Activated T-cell treated with anti-CD3 and anti-CD28 coated beads for 48 hours (primary cell): Measurements from ENCODE around the gene KRT13.

Source experiments
- DNase-seq: peaks from one replicate; pipeline ENCODE4 v3.0.0-alpha.2; 2020; ENCODE audit warnings: low read depth

KRT13 gene

DNA sequence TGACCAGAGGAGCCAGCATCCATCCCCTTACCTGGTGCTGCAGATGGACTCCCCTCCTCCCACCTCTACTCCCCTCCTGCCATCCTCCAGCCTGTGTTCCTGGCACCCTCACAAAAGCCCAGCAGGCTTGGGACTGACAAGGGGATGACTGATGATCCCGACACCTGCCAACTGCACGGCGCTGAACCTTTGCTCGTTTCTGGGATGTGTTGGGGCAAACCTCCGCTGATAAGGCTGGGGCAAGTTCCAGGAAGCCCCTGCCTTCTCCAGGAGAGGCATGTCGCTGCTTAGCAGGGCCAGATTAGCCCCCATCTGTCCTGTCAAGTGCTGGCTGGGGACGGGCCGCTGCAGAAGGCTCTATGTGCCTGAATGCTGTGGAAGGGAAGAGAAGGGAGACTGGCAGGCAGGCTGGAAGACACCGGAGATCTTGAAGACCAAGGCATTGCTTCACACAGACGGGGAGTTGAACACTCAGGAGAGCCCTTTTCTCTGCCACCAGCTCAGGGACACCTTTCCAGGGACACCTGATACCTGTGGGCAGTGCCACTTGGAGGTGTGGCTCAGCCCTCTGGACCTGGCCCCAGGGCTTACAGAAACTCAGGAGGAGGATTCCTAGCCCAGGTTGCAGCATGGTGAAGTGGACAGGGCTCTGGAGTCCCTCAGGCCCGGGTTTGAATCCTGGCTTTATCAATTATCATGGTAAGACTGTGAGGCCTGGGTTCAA, 14.3 kb upstream of the KRT13 start:
- DNase-seq: no peak

DNA sequence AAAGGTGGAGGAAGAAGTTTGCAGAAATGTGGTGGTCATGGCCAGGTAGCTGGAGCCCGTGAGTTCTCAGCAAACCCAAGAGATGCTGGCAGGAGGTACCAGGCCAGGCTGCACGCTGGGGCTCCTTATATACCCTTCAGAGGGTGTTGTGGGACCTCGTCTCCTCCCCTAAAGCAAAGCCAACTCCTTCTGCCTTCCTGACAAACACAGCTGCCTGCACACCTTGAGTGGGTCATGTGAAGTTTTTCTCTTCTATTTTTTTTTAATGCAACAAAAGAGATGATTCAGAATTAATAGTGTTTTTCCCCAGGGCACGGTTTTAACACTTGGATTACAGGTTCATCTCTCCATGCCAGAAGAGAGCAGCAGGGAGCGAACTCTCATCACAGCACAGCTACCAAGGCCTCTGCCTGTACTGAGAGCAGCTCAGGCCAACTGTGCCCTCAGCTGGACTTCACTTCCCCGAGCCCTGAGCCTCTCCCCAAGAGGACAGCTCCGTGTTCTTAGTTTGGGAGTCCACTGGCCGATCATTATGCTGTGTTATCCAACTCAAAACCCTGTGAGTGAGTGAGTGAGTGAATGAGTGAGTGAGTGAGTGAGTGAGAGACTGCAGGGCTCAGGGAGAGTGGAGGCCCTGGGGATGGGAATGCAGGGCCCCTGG, 13.5 kb upstream of the KRT13 start, which contains the start of gene KRT15:
Gene KRT15 (minus strand): TSS at position 102 of the 661 bp plus-strand sequence. CDS start 63 bp downstream, at position 39.
- DNase-seq: no peak

DNA sequence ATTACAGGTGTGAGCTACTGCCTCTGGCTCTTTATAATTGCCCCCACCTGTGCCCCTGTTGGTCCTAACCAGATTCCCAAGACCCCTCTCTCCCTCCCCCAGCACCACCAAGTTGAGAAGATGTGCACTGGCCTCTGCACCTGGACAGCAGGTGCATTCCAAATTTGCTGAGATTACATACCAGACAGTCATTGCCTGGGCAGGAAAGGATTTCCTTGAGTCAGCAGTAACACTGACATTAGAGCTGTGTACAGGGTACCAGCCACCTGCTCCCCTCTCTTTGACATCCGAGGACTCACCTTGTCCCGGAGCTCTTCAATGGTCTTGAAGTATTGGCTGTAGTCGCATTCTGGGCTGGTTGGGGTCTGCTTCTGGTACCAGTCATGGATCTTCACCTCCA, 12.6 kb upstream of the KRT13 start:
- DNase-seq: no peak

DNA sequence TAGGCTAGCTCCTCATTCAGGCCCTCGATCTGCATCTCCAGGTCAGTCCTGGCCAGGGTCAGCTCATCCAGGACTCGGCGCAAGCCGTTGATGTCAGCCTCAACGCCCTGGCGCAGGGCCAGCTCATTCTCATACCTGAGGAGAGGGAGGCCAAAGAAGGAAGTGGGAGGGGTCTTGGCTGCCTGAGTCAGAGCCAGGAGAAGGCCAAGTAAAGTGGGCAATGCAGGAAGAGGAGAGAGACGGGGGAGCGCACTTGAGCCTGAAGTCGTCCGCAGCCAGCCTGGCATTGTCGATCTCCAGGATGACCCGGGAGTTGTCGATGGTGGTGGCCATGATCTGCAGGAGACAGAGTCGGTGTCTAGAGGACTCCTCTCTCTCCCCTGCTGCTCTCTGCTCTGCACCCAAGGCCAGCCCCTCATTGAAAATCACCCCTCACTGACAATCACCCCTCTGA, 11.4 kb upstream of the KRT13 start:
- DNase-seq: no peak

DNA sequence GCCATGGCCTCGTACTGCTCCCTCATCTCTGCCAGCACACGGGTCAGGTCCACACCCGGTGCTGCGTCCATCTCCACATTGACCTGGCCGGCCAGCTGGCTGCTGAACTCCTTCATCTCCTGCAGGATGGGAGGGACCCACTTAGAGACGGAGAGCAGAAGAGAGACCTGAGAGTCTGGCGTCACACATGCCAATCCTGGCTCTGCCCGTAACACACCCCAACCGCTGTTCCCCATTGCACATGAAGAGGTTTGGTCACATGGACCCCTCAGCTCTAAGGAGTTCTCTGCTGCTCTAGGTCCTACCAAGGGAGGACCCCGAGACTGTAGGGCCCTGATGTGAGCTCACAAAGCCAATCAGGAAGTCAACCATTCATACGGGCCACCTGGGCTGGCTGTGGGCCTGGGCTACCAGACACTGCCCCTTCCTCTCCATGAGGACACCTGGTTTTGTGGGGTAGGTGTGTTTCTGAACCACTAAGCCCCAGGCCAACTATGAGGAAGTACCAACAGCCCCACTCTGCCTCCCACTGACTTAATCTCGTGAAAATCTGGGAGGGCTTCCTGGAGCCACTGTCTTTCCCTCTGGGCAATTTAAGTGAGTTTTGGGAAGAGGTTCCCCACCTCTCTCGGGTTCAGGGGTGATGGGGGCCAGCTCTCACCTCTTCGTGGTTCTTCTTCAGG, 10.9 kb upstream of the KRT13 start:
- no peak for DNase-seq

DNA sequence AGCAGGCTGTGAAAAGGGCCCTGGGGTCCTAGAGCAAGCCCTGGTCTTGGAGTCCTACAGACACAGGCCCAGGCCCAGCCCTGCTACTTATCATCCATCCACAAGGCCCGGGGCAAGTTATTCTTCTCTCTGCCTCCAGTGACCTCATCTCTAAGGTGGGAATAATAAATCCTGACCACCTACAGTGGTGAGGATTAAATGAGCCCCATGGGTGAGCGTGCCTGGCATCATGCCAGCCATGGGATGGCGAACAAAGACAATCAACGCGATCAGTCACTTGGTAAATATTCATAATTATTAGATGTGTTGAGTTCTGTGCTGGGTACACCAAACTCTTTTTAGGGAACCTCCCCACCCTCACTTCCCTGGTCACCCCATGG, 7.7 kb upstream of the KRT13 start:
- DNase-seq: no peak

DNA sequence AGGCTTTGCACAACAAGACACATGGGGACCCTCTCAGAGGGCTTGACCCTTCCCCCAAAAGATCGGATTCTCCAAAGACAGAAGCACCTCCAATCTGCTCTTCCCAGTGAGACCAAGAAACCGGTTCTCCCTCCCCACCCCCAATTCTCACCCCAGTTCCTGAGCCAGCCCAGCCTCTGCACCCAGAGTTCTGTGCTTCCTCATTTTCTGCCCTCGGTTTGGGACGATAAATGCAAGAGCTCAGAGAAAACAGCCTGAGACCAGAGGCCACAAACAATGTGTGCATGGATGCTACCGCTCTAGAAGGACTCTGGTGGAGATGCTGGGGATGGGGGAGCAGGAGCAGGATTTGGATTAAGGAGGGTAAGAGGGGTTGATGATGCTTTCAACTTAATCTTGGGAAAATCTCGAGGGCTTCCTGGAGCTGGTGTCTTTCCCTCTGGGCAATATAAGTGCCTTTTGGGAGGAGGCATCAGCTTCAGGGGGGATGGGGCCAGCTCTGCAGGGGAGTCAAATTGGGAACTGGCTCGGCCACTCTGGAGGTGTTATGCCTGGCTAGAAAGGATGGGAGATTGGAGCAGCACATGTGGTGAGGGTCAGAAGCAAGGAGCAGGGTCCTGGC, 7.2 kb upstream of the KRT13 start:
- no peak for DNase-seq

DNA sequence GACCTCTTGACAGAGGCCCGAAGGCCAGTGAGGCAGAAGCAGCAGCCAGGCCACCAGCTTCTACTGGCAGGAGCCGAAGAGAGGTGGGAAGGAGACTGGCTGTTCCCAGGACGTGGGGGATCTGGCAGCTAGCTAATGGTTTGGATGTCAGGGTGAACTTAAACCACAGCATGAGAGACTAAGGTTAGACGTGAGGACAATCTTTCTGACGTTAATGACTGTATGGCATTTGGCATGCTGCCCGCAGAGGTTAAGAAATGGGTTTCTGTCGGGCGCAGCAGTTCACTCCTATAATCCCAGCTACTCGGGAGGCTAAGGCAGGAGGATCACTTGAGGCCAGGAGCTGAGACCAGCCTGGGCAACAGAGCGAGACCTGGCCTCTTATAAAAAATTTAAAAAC, 6.3 kb upstream of the KRT13 start:
- DNase-seq: no peak

DNA sequence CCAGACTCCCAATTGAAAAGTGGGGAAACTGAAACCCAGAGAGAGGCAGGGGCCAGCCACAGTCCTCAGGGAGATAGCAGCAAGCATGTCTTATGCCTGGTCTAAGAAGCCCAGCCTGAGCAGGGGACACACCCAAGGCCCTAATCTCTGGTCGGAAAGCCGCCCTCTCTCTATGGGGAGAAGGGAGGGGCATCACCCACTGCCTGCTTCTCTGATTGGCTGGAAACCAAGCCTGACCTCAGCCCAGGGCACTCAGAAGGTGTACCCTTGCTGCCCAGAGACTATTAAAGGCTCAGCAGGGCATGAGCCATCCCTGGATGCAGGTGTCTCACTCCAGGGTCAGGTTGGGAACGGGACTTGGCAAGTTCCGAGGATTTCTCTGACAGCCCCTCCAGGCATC, 5.7 kb upstream of the KRT13 start:
- no peak for DNase-seq

DNA sequence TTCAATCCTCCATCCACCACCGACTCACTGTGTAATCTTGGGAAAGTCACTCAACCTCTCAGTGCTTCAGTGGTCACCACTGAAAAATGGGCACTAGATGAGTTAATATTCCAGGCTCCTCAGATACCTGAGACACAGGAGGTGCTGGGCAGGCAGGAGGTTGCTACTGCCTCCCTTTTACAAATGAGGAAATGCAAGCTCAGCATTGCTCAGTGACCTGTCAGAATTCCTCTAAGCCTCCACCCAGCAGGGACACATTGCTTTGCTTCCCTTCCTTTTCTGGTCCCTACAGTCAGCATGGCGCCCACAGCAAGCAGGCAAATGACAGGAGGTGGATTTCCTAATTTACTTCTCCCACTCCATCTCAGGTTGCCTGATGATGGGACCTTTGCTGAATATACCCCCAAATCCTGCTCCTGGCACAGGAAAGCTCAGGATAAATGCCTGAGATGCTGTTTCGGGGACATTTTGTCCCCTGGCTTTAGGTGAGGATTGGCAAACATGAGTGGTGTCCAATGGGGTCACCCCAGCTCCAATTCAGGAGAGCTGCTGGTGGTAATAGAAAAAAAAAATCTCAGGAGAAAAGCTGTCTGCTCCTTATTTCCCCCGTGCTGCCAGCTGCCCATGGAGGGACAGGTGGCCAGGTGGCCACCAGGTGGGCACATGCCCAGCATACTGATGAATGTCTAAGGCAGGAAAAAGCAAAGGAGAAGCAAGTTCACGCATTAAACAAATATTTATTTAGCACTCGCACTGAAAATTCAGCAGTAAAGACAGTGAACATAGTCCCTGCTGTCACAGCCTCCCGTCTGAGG, 5.0 kb upstream of the KRT13 start:
- DNase-seq: no peak

DNA sequence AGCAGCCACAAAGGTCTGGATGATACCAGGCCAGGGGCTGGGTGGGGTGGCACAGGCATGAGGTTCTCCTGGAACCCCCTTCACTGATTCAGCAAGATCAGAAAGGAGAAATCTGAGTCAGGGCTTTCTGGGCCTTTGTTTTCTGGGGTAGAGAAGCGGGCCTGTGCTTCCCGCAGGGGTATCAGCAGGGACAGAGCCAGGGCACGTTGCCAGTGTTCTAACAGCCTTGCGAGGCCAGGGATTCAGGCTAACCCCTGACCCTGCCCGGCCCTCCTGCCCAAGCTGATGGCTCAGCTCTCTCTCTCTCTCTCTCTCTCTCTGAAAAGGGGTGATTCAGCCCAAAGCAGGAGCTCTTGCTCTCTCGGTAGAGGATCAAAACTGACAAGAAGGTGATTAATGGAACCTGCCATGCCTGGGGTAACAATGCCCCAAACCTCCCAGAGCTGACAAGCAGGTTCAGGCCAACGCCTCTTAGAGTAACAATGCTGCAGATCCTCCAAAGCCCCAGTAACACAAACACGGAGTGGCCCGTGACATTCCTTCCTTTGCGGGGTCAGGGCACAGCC, 2.0 kb upstream of the KRT13 start:
- DNase-seq: no peak

DNA sequence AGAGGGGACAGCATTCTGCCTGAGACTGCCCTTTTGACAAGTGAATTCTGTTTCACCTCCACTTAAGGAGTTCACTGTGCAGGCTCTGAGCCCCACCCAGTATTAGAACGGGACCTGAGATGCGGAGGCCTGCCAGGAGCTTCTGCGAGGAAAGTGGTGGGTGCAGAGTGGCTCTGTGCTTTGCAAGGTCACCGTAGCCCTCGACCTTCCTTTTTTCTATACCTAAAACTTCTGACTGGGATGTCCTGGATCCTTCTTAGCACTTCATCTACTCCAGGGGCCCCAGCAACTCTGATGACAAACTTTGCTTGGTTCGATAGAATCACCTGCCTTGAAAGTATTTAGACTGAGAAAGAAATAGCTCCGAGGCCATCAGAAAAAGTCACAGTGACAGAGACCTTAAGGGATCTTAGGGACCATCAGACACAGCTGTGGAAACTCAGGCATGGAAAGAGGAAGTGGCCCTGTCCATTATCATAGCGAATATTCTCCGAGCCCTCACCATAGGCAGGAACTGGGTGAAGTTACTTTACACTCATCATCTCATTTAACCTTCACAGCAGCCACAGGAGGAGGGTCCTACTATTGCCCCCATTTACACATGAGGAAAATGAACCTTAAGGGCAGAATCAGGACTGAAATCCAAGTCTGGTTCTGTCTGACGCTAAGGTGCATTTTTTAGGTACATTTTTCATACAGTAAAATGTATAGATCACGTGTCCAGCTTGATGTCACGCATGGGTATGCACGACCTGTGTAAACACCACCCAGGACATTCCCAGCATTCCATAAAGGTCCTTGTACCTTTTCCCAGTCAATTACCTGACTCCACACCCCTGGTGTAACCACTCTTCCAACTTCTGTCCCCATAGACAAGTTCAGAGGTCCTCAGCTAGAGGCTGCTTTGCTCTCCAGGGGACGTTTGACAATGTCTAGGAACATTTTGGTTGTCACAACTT, 676 bp upstream of the KRT13 start:
- DNase-seq: no peak

DNA sequence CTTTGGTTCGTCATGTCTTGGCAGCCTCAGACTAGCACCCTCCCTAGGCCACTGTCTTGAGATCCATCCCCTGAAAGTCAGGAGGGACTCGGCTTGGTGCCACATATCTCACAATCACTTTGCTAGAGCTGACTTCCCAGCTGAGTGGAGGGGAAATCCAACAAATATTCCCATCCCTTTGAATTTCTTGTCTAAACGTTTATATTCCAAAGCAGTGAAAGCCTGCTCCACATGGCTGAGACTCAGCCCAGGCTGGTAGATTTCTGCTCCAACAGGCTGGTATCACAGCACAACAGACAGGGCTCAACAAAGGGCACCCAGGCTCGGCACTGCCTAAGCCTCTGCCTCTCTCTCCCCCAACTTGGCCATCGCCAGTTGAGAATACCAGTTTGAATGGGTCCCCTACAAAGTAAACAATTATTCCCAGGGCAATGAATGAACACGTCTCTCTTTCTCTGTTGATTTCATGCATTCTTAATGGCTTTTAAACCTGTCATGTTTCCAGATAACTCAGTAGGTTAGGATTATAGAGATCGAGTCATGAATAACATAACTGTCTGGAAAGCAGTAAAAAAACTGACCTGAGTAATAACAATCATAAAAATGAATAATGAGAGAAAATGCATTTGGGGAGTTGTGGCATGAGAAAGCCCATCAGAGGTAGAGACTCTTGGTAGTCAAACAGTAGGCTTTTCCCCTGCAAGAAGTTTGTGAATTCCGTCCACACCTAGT, 1.0 kb downstream of the KRT13 start:
- no peak for DNase-seq

DNA sequence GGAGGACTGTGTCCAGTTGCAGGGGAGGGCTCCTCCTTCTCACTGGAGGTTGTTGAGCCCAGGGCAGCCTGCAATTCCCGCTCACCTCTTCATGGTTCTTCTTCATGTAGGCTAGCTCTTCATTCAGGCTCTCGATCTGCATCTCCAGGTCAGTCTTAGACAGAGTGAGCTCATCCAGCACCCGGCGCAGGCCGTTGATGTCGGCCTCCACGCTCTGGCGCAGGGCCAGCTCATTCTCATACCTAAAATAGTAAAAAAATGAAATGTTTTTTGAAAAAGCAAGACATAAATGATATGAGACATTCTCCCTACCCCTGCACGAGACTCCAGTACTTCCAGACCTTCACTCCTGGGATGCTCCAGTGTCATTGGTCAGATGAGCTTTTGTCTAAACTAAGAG, 2.2 kb downstream of the KRT13 start:
- no peak for DNase-seq

DNA sequence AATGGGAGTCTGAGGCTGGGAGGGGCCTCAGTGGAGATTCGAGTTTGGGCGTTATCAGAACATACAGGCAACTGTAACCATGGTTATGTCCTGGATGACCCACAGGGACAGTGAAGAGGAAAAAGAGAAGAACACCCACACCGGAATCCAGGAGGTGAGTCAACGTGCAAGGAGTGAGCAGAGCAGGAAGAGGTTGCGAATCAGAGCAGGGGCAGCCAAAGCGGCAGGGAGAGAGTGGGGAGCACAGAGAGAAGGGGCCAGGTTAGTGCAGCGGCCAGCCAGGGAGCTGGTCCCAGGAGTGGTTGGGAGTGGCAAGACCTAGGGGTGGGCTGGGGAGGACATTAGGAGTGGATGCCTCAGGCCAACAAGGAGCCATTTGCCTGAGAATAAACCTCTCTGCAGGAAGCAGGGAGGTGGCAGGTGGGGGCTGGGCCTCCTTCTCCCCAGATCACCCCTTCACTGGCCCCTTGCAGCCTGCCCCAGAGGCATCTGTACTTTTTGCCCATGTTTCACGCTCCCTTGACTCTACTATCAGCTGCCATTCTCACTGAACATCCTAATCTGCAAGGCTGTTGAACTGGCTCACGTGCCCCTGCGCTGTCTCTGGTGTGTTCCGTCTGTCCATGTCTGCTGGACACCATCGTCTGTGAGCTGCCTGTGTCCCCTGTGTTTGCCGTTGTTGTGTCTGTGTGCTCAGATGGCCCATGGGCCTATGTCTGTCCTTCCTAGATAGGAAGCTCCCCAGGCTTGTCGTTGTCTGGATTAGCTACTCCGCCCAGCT, 5.1 kb downstream of the KRT13 start:
- DNase-seq: no peak

DNA sequence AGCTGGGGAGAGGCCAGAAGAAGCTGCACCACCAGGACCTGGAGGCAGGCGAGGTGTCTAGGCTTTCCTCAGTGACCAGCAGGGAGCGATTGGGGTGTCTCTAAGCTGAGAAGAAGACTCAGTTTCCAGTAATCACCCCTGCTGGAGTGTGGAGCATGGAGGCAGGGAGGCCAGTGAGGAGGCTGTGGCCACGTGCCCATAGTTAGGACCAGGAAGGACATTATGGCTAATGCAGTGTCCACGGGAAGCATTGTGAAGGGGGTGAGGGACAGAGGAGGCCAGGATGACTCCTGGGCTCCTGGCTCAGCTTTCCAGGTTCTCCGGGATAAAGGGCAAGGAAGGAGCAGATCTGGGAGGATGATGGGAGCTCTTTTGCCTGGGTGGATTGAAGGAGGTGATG, 5.7 kb downstream of the KRT13 start:
- no peak for DNase-seq

DNA sequence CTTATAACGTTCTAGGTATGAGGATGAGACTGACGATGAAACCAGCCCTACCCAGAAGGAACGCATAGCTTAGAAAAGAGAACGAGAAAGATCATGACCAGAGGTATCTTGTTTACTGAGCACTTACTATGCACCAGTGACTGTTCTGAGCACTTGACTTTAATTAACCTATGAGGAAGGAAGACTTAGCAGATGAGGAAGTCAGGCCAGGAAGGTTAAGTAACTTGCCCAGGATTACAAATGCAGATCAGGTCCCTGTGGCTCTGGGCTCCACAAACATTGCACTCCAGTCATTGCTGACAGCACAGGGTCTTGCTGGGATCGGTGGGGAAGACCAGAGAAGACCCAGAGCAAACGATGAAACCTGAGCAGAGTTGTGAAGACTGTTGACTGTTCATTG, 7.1 kb downstream of the KRT13 start:
- no peak for DNase-seq

DNA sequence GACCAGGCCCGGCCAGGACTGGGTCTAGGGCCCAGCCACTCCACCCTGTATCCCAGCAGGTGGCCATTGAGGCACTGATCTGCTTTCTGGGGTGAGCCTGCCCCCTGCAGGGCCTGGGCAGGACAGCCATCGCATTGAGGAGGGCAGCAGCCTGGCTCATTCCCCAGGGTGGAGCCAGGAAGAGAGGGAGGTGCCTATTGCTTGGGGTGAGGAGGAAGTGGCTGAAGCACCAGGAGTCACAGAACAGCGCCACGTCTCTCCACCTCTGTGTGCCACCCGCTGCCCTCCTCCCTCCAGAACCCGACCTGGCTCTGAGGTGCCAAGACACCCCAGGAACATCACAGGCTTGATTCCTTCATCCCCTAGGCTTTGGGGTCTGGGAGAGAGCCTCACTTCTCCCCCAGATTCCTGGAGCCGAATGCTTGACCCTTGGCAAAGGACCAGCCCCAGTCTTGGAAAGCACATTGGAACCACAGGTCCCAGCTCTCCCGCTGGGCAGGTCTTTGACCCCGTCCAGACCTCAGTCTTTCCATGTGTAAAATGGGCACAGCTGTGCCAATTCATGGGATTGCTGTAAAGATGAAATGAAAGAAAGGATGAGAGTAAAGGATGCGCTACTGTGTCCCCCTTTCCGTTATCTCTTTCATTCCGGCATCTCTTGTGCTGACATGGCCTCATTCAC, 8.5 kb downstream of the KRT13 start:
- DNase-seq: peak; percentile 72
